ENCODE results near the gene ATOH1. TPM values are rescaled to one million over a fixed set of nuclear protein-coding genes. Genes with fewer than 3 reads are reported as not detected.

ATOH1 gene
- polyA plus RNA-seq, 2 of the 4 experiments (the other 2 are of a cell fraction), result not detected

- POLR2A ChIA-PET, result no interaction called here
- Histone ChIP-seq H3K4me1 (no peaks in the 10 kb centered on the region), H3K27ac (no peak overlapping the region), H3K4me2 (no peak overlapping the region), H3K9me3 (no peaks in the 10 kb centered on the region), H3K4me3 (no peak overlapping the region)
- FAIRE-seq, result no peak
- no peak for ATAC-seq
- no peak for TF ChIP-seq EHF (CRISPR knock-in tag; IDR thresholded peaks at IDR 0.05)
- no peak for TF ChIP-seq FOXS1 (CRISPR knock-in tag; IDR thresholded peaks at IDR 0.05)
- TF ChIP-seq CBX8 (IDR thresholded peaks at IDR 0.05), result no peak
- no peak for TF ChIP-seq RAD21 (conservative IDR thresholded peaks at IDR 0.05 in 1 of 2, IDR thresholded peaks at IDR 0.05 in 1 of 2)
- no peak for TF ChIP-seq ZFP36 (IDR thresholded peaks at IDR 0.05; ENCODE audit: borderline replicate concordance, partially characterized antibody)
- no peak for TF ChIP-seq EHMT2 (IDR thresholded peaks at IDR 0.05; ENCODE audit: low read depth)
- no peak for TF ChIP-seq NR3C1 (IDR thresholded peaks at IDR 0.05)
- TF ChIP-seq MAZ (IDR thresholded peaks at IDR 0.05; ENCODE audit: borderline replicate concordance, low read depth, low read length), result no peak
- TF ChIP-seq RCOR1 (IDR thresholded peaks at IDR 0.05; ENCODE audit: low read depth, low read length), result no peak
- TF ChIP-seq ZC3H11A (IDR thresholded peaks at IDR 0.05), result no peak
- no peak for TF ChIP-seq HOXB5 (CRISPR knock-in tag; IDR thresholded peaks at IDR 0.05)
- TF ChIP-seq CHD4 (IDR thresholded peaks at IDR 0.05; ENCODE audit: borderline replicate concordance), result no peak
- TF ChIP-seq POLR2A (IDR thresholded peaks at IDR 0.05; ENCODE audit: low read length), result no peak
- no peak for TF ChIP-seq JUN (IDR thresholded peaks at IDR 0.05)
- no peak for TF ChIP-seq PHF8 (IDR thresholded peaks at IDR 0.05; ENCODE audit: borderline replicate concordance, low read depth)
- 32% methylated on average over 1 of the region's 1 CpG for WGBS (ENCODE audit: missing lambda C conversion rate)
- DNase-seq (ENCODE audit: low read depth in 1 of 2, low spot score in 1 of 2), result no peak
- CTCF ChIA-PET, result no interaction called here
Observed at GRCh38 chr4:93835929-93836328, 7.4 kb downstream of the ATOH1 start.

GRCh38 chr4:93839704-93840103 is 11.2 kb downstream of the ATOH1 start:
- H3K4me1 ChIP-seq, result no peaks in the 10 kb centered on the region

GRCh38 chr4:93841803-93842345 is 13.3 kb downstream of the ATOH1 start:
- H3K27ac ChIP-seq, result no peak overlapping the region
- no peak for FAIRE-seq
- ATAC-seq, result no peak
- H3K9me3 ChIP-seq, result no peaks in the 10 kb centered on the region
- DNase-seq (ENCODE audit: low read depth in 1 of 2, low spot score in 1 of 2), result no peak
- POLR2A ChIA-PET, result no interaction called here
- H3K4me2 ChIP-seq, result no peak overlapping the region
- no peak overlapping the region for H3K4me3 ChIP-seq
- 28% methylated on average over 3 of the region's 3 CpGs for WGBS (ENCODE audit: missing lambda C conversion rate)
- CTCF ChIA-PET, result no interaction called here
- H3K4me1 ChIP-seq, result no peaks in the 10 kb centered on the region
- TF ChIP-seq MAZ (IDR thresholded peaks at IDR 0.05; ENCODE audit: borderline replicate concordance, low read depth, low read length) (no peak), ELK1 (IDR thresholded peaks at IDR 0.05; ENCODE audit: low read depth, low read length) (no peak), MAFK (IDR thresholded peaks at IDR 0.05; ENCODE audit: partially characterized antibody) (no peak), FOXS1 (CRISPR knock-in tag; IDR thresholded peaks at IDR 0.05) (no peak), USF2 (IDR thresholded peaks at IDR 0.05) (no peak), CEBPB (IDR thresholded peaks at IDR 0.05) (no peak), NFE2L2 (conservative IDR thresholded peaks at IDR 0.05; ENCODE audit: low read length) (no peak), ZNF302 (CRISPR knock-in tag; IDR thresholded peaks at IDR 0.05) (no peak), TFCP2L1 (CRISPR knock-in tag; IDR thresholded peaks at IDR 0.05) (no peak), NR3C1 (IDR thresholded peaks at IDR 0.05) (no peak), KDM1A (IDR thresholded peaks at IDR 0.05; ENCODE audit: low read depth) (no peak), FOSL2 (IDR thresholded peaks at IDR 0.05) (no peak), FOSL2 (CRISPR knock-in tag; IDR thresholded peaks at IDR 0.05) (no peak), HOXB5 (CRISPR knock-in tag; IDR thresholded peaks at IDR 0.05) (no peak), JUN (IDR thresholded peaks at IDR 0.05) (no peak), BCL3 (IDR thresholded peaks at IDR 0.05) (no peak), KDM5A (IDR thresholded peaks at IDR 0.05) (no peak)

More at GRCh38 chr4:93839704-93840103, 11.2 kb downstream of the ATOH1 start:
- ChIA-PET POLR2A (no interaction called here), CTCF (no interaction called here)
- TF ChIP-seq RCOR1 (IDR thresholded peaks at IDR 0.05; ENCODE audit: low read depth, low read length), result no peak
- no peak for TF ChIP-seq FOSL2 (IDR thresholded peaks at IDR 0.05)
- no peak for TF ChIP-seq FOSL2 (CRISPR knock-in tag; IDR thresholded peaks at IDR 0.05)
- no peak for TF ChIP-seq NPAS2 (CRISPR knock-in tag; IDR thresholded peaks at IDR 0.05; ENCODE audit: borderline replicate concordance)
- TF ChIP-seq NFE2L2 (conservative IDR thresholded peaks at IDR 0.05; ENCODE audit: low read length), result no peak
- no peak for TF ChIP-seq PHF8 (IDR thresholded peaks at IDR 0.05; ENCODE audit: borderline replicate concordance, low read depth)
- TF ChIP-seq USF2 (IDR thresholded peaks at IDR 0.05), result no peak
- no peak for TF ChIP-seq KDM1A (IDR thresholded peaks at IDR 0.05; ENCODE audit: low read depth)
- no peak for TF ChIP-seq FOXS1 (CRISPR knock-in tag; IDR thresholded peaks at IDR 0.05)
- TF ChIP-seq HEYL (CRISPR knock-in tag; IDR thresholded peaks at IDR 0.05), result no peak
- TF ChIP-seq FOSB (CRISPR knock-in tag; IDR thresholded peaks at IDR 0.05), result no peak
- TF ChIP-seq MAX (IDR thresholded peaks at IDR 0.05), result no peak
- TF ChIP-seq CHD4 (IDR thresholded peaks at IDR 0.05; ENCODE audit: borderline replicate concordance), result no peak
- no peaks in the 10 kb centered on the region for H3K9me3 ChIP-seq
- no peak overlapping the region for H3K27ac ChIP-seq
- ATAC-seq (no peak), FAIRE-seq (no peak), DNase-seq (ENCODE audit: low read depth in 1 of 2, low spot score in 1 of 2) (no peak)
- 37% methylated on average over 4 of the region's 4 CpGs for WGBS (ENCODE audit: missing lambda C conversion rate)
- no peak overlapping the region for H3K4me3 ChIP-seq
- no peak overlapping the region for H3K4me2 ChIP-seq
